HG02943 (cell line): Measurements from ENCODE around the gene STON1.
"Not testable (repeated sequence)": the region's sequence is repeated elsewhere in the genome, so short reads cannot be mapped to it uniquely, and the experiment has no call there.

Experiments
- ATAC-seq: cut with Tn5 transposase; IDR thresholded peaks from one replicate; pipeline ENCODE4 v1.9.1; 2021; ENCODE audit warnings: mild to moderate bottlenecking, low read depth, moderate library complexity; ENCODE audit not compliant: unreplicated experiment

STON1 gene

GRCh38 chr2:48567671-48568070 lies 37.7 kb downstream of the STON1 start:
- no peak for ATAC-seq

DNA sequence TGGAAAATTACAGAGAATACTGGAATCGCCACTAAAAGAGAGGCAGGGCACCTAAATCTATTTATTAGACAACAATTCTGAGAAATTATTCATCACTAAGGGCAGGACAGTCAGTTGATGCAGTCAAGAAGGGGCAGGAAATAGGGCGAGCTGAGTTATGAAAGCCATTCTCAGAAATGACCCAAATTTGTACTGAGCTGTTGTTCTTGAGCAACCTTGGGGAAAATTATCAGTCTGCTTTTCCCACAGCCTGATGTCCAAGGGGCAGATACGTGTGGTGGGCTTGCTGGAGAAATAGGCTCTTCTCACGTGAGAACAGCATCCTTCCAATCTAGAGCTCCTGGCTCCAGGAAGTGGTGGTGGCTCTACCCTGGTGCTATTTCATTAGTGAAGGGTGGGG lies 38.6 kb downstream of the STON1 start:
- ATAC-seq = no peak

DNA sequence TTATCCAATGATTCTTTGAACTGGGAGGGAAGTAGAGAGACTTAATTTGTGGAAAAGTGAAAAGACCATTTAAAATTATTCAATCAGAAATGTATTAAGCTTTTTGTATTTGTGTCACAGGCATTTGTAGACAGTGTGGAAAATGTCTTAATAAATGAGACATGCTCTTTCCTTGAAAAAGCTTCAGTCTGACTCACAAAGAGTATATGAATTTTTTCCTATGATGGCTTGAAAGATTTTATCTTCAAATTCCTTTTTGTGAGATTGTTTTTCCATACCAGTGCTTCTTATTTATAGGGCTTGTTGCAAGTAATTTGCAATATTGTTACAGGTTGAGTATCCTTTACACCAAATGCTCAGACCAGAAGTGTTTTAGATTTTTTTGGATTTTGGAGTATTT lies 39.5 kb downstream of the STON1 start:
- ATAC-seq = no peak

- ATAC-seq = no peak
Measured at GRCh38 chr2:48572816-48573215, 42.9 kb downstream of the STON1 start.

- ATAC-seq = no peak
Measured at GRCh38 chr2:48574353-48575287, 44.7 kb downstream of the STON1 start.

DNA sequence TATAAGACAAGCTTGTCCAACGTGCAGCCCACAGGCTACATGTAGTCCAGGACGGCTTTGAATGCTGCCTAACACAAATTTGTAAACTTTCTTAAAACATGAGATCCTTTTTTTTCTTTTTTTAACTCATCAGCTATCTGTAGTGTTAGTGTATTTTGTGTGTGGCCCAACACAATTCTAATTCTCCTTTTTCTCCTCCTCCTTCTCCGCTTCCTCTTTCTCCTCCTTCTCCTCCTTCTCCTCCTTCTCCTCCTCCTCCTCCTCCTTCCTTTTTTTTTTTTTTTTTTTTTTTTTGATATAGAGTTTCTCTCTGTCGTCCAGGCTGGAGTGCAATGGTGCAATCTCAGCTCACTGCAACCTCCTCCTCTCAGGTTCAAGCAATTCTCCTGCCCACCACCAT lies 48.4 kb downstream of the STON1 start:
- ATAC-seq = no peak

- no peak for ATAC-seq
Measured at GRCh38 chr2:48583961-48584360, 54.0 kb downstream of the STON1 start.

DNA sequence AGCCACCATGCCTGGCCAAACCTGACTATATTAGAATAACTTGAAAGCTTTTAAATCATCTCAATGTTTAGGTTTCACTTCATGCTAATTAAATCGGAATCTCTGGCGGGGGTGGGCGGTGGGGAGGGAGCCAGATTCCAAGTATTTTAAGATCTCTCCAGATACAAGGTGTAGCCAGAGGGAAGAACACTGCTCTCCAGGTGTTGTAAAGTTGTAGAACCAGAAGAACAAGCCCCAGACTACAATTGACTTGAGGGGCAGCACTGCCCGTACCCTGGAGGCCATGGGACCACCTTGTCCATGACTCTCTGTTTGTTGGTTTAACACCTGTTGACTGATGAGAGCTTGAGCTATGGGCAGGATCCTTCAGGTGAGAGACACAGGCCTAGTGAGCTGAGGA lies 54.6 kb downstream of the STON1 start:
- no peak for ATAC-seq

GRCh38 chr2:48586433-48586832 lies 56.5 kb downstream of the STON1 start:
- ATAC-seq = no peak

GRCh38 chr2:48587560-48587959 lies 57.6 kb downstream of the STON1 start:
- ATAC-seq = no peak

DNA sequence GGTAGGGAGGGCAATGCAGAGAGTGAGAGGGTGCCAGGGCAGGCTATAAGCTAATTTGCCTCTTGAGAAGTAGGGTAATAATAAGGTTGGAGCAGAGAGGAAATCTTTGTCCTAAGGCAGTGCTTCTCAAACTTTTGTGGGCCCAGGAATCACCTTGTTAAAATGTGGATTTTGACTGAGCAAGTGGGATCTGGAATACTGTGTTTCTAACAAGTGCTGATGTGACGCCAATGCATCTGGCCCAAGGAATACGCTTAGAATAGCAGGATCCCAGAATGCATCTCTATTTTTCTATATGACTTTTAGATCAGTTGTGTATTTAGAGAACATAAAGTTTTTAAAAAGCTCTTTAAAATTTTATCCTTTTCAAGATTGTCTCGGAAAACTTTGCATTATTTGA lies 58.0 kb downstream of the STON1 start:
- ATAC-seq = no peak

GRCh38 chr2:48588745-48589144 lies 58.8 kb downstream of the STON1 start:
- no peak for ATAC-seq

DNA sequence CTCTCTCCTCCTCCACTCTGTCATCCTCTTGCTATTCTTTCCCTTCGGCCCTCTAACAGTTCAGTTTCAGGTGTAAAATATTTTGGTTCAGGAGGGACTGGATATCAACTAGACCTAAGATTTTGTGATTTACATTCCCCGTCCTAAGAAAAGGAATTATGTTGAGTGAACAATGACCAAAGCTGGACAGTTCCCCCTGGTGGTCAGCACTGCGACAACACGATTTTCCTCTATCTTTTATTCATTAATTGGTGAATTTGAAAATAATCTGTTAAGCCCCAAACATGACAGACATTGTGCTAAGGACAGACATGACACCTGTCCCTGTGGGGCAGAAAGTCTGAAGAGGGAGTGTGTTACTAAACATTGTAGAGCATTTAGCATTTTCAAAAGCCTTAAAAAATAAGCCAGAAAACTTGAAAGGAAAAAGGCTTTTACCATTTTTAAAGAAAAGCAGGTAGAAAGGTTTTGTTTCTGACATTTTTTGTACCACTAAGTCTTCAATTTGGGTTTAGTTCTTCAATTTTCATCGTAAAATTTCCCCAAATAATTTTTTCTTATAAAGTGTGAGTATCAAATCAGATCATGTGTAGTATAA lies 59.3 kb downstream of the STON1 start:
- ATAC-seq = no peak

DNA sequence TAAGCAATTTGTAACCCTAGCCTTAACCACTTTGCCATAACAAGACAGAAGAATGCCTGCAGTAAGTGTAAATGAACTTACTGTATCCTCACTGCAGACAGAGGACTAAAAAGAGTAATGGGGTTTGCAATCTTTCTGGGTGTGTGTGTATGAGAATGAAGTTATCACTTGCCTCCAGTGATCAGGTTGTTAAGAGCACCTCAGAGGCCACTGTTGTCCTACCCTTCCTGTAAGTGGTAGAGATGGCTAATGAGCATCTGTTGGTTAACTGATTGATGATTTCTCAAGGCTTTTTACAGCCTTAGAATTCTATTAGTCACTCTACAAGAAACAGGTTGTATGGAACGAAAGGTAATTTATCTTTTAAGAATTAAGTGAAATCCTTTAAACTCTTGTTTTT lies 60.1 kb downstream of the STON1 start:
- no peak for ATAC-seq

GRCh38 chr2:48592067-48592466 lies 62.1 kb downstream of the STON1 start:
- no peak for ATAC-seq

DNA sequence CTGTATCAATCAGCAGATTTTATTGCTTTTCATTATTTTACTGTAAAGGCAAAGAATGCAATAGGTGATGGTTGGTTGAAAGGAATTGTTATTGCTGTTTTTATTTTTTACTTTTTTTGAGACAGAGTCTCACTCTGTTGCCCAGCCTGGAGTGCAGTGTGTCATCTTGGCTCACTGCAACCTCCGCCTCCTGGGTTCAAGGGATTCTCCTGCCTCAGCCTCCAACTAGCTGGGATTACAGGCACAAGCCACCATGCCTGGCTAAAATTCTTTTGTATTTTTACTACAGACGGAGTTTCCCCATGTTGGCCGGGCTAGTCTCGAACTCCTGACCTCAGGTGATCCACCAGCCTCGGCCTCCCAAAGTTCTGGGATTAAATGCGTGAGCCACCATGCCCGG lies 66.8 kb downstream of the STON1 start:
- not testable (repeated sequence) for ATAC-seq

- ATAC-seq = no peak
Measured at GRCh38 chr2:48597492-48597891, 67.5 kb downstream of the STON1 start.

DNA sequence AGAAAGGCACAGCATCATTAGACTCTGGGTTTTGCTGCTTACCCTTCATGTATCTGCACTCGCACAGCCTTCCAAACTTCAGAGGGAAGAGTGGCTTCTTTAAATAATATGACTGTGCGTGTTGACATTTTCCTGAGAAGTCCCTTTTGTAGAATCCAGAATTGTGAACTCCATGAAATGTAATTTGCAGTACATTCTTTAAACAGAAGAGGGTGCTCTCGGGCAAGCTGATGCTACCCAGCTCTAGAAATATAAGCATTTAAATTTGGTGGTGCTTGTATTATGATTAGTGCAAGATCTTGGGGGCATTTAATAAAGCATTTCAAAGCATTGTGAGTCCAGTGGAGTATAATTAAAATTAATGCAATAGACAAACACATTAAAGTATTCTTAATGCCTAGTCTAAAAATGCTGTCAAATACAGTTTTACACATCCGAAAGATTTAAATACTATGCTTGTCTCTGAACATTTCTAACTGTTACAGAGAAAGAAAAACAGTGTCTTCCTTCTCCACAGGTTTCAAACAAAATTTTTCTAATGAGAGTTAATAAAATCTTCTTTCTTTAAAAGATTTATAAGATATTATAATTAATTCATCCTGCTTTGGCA lies 70.4 kb downstream of the STON1 start:
- ATAC-seq = no peak

- no peak for ATAC-seq
Measured at GRCh38 chr2:48600917-48601316, 71.0 kb downstream of the STON1 start.

DNA sequence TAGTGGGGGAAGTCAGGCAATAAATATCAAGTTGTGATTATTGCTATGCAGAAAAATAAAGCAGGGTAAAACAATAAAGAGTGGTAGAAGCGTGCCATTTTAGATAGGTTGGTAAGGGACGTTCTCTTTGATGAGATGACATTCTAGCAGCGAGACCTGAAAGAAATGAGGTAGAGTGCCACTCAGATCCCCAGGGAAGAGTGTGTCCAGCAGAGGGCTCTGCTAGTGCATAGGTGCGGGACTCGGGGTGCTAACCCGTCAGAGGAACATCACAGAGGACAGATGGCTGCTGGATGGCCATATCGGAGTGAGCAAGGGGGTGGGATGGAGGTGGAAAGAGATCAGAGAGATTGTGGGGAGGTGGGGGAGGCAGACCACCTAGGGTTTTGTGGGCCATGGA lies 71.4 kb downstream of the STON1 start:
- ATAC-seq = no peak

- no peak for ATAC-seq
Measured at GRCh38 chr2:48605482-48606175, 75.7 kb downstream of the STON1 start.
